Chondrocyte (in vitro differentiated cells): ENCODE measurements around the gene PBXIP1. TPM values are rescaled to one million over a fixed set of nuclear protein-coding genes. Genes with fewer than 3 reads are reported as not detected.

Source experiments
- DNase-seq: peaks from one replicate; pipeline ENCODE4 v3.0.0; 2021; ENCODE audit warnings: mixed read lengths, low spot score
- H3K27ac Mint-ChIP-seq: one replicate; pipeline ENCODE4 v1.8.0; 2021; ENCODE audit warnings: mild to moderate bottlenecking, moderate library complexity, mixed read lengths; ENCODE audit not compliant: unreplicated experiment
- H3K27me3 Mint-ChIP-seq: 2 replicates; pipeline ENCODE4 v1.8.0; 2021; ENCODE audit warnings: low read depth, mixed read lengths
- H3K36me3 Mint-ChIP-seq: 2 replicates; pipeline ENCODE4 v1.8.0; 2021; ENCODE audit warnings: low read depth, mixed read lengths
- H3K4me1 Mint-ChIP-seq: 2 replicates; pipeline ENCODE4 v1.8.0; 2021; ENCODE audit warnings: low read depth, mild to moderate bottlenecking, mixed read lengths
- H3K4me3 Mint-ChIP-seq: one replicate; pipeline ENCODE4 v1.8.0; 2021; ENCODE audit warnings: mild to moderate bottlenecking, moderate library complexity, mixed read lengths; ENCODE audit not compliant: unreplicated experiment
- H3K9me3 Mint-ChIP-seq: 2 replicates; pipeline ENCODE4 v1.8.0; 2021; ENCODE audit warnings: low read depth, mixed read lengths
- total RNA-seq: library from RNA; stranded (reverse); gene quantifications from 3 replicates; pipeline ENCODE4 v1.2.1, GENCODE V29; 2021
- TF ChIP-seq, protein P1 (sequence below): fragments of 200-600 bp; sonication (generic); IDR thresholded peaks from 2 replicates; pipeline ENCODE4 v1.5.0; 2021; ENCODE audit warnings: antibody characterized with exemption, mild to moderate bottlenecking, moderate library complexity

The PBXIP1 gene
- total RNA-seq, 1 donor from 2014 or later = 57.1 TPM

DNA sequence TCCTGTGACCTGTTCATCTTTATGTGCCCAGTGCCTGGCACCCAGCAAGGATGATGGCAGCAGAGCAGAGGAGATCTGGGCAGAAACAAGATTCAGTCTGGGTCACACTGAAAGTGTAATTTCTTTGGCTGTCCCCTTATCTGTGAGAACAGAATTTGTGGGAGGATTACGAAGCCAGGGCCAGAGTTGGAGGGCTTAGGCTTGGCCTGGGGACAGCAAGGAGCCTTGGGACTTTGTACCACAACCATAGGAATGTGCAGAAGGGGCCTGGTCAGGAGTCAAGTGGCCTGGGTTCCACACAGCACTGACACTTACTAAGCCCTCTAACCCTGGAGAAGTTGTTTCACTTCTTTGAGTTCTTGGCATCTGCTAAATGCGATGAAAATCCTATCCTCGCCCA lies 32.2 kb downstream of the PBXIP1 start:
- Mint-ChIP-seq H3K27me3 (no peaks in the 10 kb centered on the region), H3K27ac (no peak overlapping the region)

GRCh38 chr1:154913273-154913672 lies 42.6 kb downstream of the PBXIP1 start:
- Mint-ChIP-seq H3K4me1 (no peaks in the 10 kb centered on the region), H3K9me3 (peaks cover 19% of the 10 kb centered on the region), H3K4me3 (no peak overlapping the region), H3K27ac (no peak overlapping the region), H3K27me3 (no peaks in the 10 kb centered on the region), H3K36me3 (peaks cover 15% of the 10 kb centered on the region)
- DNase-seq = no peak
- TF ChIP-seq, protein P1, sequence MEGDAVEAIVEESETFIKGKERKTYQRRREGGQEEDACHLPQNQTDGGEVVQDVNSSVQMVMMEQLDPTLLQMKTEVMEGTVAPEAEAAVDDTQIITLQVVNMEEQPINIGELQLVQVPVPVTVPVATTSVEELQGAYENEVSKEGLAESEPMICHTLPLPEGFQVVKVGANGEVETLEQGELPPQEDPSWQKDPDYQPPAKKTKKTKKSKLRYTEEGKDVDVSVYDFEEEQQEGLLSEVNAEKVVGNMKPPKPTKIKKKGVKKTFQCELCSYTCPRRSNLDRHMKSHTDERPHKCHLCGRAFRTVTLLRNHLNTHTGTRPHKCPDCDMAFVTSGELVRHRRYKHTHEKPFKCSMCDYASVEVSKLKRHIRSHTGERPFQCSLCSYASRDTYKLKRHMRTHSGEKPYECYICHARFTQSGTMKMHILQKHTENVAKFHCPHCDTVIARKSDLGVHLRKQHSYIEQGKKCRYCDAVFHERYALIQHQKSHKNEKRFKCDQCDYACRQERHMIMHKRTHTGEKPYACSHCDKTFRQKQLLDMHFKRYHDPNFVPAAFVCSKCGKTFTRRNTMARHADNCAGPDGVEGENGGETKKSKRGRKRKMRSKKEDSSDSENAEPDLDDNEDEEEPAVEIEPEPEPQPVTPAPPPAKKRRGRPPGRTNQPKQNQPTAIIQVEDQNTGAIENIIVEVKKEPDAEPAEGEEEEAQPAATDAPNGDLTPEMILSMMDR = no peak

More for the DNA sequence above, 32.2 kb downstream of the PBXIP1 start:
- no peak for DNase-seq
- no peaks in the 10 kb centered on the region for H3K4me1 Mint-ChIP-seq
- peaks cover 28% of the 10 kb centered on the region for H3K36me3 Mint-ChIP-seq
- H3K9me3 Mint-ChIP-seq = no peaks in the 10 kb centered on the region
- TF ChIP-seq, protein P1 = no peak
- H3K4me3 Mint-ChIP-seq = no peak overlapping the region

- Mint-ChIP-seq H3K36me3 (peaks cover 17% of the 10 kb centered on the region), H3K9me3 (peaks cover 24% of the 10 kb centered on the region), H3K4me3 (no peak overlapping the region), H3K27ac (no peak overlapping the region), H3K4me1 (no peaks in the 10 kb centered on the region), H3K27me3 (no peaks in the 10 kb centered on the region)
- TF ChIP-seq, protein P1 = no peak
- DNase-seq = peak; percentile 18
These were observed 43.1 kb downstream of the PBXIP1 start for GRCh38 chr1:154912755-154913154.

GRCh38 chr1:154911691-154912550 lies 44.0 kb downstream of the PBXIP1 start:
- no peak overlapping the region for H3K27ac Mint-ChIP-seq
- peaks cover 16% of the 10 kb centered on the region for H3K36me3 Mint-ChIP-seq
- H3K9me3 Mint-ChIP-seq = peaks cover 26% of the 10 kb centered on the region
- H3K4me1 Mint-ChIP-seq = no peaks in the 10 kb centered on the region
- DNase-seq = peak; percentile 53
- TF ChIP-seq, protein P1 = no peak
- H3K27me3 Mint-ChIP-seq = no peaks in the 10 kb centered on the region
- H3K4me3 Mint-ChIP-seq = no peak overlapping the region

GRCh38 chr1:154910851-154911250 lies 45.0 kb downstream of the PBXIP1 start:
- no peak overlapping the region for H3K27ac Mint-ChIP-seq
- H3K9me3 Mint-ChIP-seq = peaks cover 19% of the 10 kb centered on the region
- DNase-seq = peak; percentile 49
- H3K36me3 Mint-ChIP-seq = peaks cover 10% of the 10 kb centered on the region
- no peaks in the 10 kb centered on the region for H3K27me3 Mint-ChIP-seq
- no peaks in the 10 kb centered on the region for H3K4me1 Mint-ChIP-seq
- TF ChIP-seq, protein P1 = no peak
- H3K4me3 Mint-ChIP-seq = no peak overlapping the region
